Activated naive CD4-positive, alpha-beta T cell treated with anti-CD3 and anti-CD28 coated beads, Interleukin-2, amount 50 U/mL, for 72 hours (primary cell): Measurements from ENCODE around the gene SNX9. TPM values are rescaled to one million over a fixed set of nuclear protein-coding genes. Genes with fewer than 3 reads are reported as not detected.

Experiments
- ATAC-seq, 2 donors: fragments of 150-1000 bp; cut with Tn5 transposase; 2 replicates each; pipeline ENCODE4 v1.10.0; 2021; ENCODE audit warnings: mild to moderate bottlenecking in 2 of 2, moderate library complexity in 2 of 2
- DNase-seq, 2 donors: peaks; one replicate each; pipeline ENCODE4 v3.0.0; 2021 to 2022; ENCODE audit warnings: low spot score in 2 of 2
- H3K27ac Mint-ChIP-seq, 2 donors: one replicate each; pipeline ENCODE4 v1.8.0; 2022; ENCODE audit warnings: mild to moderate bottlenecking in 2 of 2, mixed read lengths in 2 of 2
- H3K36me3 Mint-ChIP-seq, 2 donors: one replicate each; pipeline ENCODE4 v1.8.0; 2022; ENCODE audit warnings: mixed read lengths in 2 of 2
- H3K9me3 Mint-ChIP-seq, 2 donors: one replicate each; pipeline ENCODE4 v1.8.0; 2022; ENCODE audit warnings: mixed read lengths in 2 of 2
- total RNA-seq, 2 donors: library from RNA; stranded (reverse); gene quantifications; one replicate each; pipeline ENCODE4 v1.2.3, GENCODE V29; 2022

Gene SNX9
- total RNA-seq, 2 donors from 2014 or later, result 27.6 to 35.0 TPM

DNA sequence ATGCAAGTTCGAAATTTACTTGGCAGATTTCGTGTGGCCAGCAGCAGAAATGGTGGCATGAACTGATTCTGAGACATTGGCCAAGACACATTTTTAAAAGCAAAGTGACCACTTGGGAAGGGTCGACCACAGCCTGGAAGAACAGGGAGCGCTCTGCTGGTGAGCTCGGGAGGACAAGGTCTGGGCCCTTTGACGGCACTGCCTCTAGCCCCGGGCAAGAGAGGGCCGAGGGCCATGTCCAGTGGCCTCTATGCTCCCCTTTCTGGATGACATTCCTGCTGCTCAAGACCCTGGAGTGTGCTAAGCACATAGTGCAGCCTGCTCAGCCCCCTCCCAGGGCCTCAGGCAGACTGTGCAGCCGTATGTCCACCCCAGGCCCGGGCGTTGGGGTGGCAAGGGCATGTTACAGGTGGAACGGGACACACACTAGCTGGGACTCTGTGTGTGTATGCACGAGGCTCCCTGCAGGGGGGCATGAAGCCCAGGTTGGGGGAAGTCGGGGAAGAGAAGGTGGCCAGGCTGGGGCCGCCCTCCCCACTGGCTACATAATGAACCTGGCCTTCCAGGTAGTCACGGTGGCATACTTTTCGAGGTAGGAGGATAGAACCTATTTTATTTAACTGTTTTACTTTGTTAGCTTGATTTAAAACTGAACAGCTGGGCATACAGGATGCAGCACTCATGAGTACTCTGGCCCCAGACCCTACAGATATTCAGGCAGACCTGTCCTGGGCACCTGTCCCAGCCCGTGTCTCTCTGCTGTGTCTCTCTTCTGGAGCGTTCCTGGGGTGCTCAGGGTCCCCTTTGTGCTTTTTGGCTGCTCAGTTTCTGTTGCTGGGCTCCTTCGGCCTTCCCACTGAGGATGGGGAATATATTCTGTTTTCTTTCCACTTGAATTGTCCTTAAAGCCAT, 165.0 kb downstream of the SNX9 start:
- Mint-ChIP-seq H3K9me3 (no peaks in the 10 kb centered on the region), H3K27ac (no peak overlapping the region), H3K36me3 (peaks cover 3 to 10% of the 10 kb centered on the region in 2 donors)
- no peak for DNase-seq
- no peak for ATAC-seq

DNA sequence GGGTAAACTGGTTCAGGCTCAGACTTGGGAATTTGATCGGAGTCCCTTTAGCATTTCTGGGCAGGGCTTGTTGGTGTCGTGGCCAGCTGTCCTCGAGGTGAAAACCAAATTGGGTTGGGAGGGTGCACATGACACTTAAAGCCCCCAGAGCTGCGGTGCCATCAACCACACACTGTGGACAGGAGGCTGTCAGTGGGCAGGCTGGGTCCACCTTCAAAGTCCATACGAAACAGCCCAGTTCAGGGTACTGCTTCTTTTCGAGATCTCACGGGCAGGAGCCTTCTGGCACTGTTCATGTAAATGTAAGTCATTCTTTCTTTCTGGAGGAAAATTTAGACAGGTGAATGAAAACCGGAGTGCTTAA, 165.6 kb downstream of the SNX9 start:
- DNase-seq (no peak), ATAC-seq (no peak)
- no peaks in the 10 kb centered on the region for H3K9me3 Mint-ChIP-seq
- peaks cover 0 to 6% of the 10 kb centered on the region in 2 donors for H3K36me3 Mint-ChIP-seq
- no peak overlapping the region for H3K27ac Mint-ChIP-seq

DNA sequence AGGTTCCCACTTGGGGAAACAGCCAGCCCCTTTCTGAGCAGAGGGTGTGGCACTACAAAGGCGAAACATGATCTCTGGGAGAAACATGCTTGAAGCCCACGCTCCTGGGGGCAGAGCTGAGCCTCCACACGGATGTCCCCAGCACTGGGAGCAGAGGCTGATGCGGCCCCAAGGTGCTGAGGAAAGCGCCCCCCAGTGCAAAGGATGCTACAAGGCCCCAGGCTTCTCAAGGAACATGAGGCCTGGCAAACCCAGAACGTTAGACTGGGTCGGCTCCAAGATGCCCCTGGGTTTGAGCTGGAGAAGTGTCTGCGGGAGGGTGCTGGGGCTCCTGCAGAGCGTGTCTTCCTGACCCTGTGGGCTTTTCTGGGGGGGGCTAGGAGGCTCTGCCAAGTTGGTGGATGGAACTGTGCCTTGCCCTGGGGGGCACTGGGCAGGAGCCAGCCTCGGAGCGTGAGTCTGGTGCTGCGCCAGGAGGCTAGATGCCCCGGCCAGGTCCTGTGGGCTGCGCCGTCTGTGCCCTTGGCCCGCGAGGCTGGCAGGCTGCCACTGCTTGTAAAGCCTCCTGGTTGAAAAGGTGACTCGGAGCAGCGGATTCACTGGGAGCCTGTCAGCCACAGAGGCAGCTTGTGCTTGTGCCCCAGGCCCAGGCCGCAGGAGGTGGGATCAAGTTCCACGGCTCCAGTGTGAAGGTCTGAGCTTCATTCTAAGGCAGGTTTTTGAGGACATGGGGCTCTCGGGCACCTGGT, 166.7 kb downstream of the SNX9 start:
- DNase-seq (peak in 1 of 2 donors; percentile 18), ATAC-seq (peak; percentile 55)
- Mint-ChIP-seq H3K27ac (peak overlapping the region in 1 of 2 donors; percentile 12), H3K9me3 (no peaks in the 10 kb centered on the region), H3K36me3 (peaks cover 0 to 6% of the 10 kb centered on the region in 2 donors)

DNA sequence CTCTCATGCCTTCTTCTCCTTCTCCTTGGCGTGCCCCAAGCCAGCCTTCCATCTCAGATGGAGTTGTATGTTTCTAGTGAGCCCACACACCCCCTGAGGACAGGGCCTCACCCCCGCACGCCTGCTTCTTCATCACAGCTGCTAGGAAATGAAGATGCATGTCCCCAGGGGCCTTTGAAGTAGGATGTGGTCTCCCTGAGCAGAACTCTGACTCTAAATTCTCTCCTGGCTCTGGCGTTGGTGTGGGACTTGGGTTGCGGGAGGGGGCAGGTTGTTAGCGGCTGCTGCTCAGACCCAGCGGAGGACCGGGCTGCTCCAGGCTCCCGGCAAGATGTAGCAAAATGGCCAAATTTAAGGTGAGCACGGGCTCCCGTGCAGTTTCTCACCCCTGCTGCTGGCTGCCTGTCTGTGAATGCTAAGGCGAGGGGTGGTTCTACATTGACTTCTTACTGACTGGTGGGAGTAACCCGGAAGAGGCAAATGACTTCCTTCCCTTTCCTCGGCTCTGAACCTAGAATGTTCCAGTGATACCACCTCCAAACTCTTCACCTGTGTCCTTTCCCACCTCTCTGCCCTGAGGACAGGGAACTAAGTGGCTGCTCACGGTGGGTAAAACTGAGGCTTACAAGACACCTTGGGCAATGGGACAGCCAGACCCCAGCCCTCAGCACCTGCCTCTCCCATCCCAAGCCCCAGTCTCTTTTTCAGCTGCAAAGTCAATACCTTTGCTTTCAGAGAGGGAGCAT, 167.4 kb downstream of the SNX9 start:
- no peaks in the 10 kb centered on the region for H3K9me3 Mint-ChIP-seq
- H3K36me3 Mint-ChIP-seq, result peaks cover 0 to 6% of the 10 kb centered on the region in 2 donors
- peak overlapping the region; percentile 12 to 84 for H3K27ac Mint-ChIP-seq
- DNase-seq (peak in 1 of 2 donors; percentile 43), ATAC-seq (peak; percentile 79 to 86)

DNA sequence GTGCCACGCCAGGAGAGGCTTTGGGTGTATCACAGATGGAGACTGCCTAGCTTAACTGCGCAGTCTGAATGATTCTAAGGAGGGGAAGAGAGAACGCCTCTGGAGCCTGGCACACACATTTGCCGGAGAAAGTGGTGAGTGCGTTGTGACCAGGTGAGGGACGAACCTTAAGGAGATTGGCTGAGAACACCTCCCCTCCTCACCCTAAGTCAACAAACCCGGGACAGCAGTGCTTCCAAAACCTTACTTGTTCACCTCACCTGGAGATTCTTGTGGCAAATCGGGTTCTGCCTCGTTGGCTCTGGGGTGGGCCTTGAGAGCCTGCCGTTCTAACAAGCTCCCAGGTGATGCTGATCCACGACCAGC, 168.0 kb downstream of the SNX9 start:
- Mint-ChIP-seq H3K9me3 (no peaks in the 10 kb centered on the region), H3K36me3 (peaks cover 0 to 6% of the 10 kb centered on the region in 2 donors), H3K27ac (no peak overlapping the region)
- no peak for DNase-seq
- no peak for ATAC-seq

DNA sequence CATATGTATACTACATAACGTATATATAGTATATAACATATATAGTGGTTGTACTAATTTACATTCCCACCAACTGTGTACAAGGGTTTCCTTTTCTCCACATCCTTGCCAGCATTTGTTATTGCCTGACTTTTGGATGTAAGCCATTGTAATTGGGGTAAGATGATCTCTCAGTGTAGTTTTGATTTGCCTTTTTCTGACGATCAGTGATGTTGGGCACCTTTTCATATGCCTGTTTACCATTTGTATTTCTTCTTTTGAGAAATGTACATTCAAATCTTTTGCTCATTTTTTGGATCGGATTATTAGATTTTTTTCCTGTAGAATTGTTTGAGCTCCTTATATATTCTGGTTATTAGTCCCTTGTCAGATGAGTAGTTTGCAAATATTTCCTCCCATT, 170.0 kb downstream of the SNX9 start:
- Mint-ChIP-seq H3K36me3 (peaks cover 0 to 6% of the 10 kb centered on the region in 2 donors), H3K9me3 (no peaks in the 10 kb centered on the region), H3K27ac (no peak overlapping the region)
- ATAC-seq (no peak), DNase-seq (no peak)

DNA sequence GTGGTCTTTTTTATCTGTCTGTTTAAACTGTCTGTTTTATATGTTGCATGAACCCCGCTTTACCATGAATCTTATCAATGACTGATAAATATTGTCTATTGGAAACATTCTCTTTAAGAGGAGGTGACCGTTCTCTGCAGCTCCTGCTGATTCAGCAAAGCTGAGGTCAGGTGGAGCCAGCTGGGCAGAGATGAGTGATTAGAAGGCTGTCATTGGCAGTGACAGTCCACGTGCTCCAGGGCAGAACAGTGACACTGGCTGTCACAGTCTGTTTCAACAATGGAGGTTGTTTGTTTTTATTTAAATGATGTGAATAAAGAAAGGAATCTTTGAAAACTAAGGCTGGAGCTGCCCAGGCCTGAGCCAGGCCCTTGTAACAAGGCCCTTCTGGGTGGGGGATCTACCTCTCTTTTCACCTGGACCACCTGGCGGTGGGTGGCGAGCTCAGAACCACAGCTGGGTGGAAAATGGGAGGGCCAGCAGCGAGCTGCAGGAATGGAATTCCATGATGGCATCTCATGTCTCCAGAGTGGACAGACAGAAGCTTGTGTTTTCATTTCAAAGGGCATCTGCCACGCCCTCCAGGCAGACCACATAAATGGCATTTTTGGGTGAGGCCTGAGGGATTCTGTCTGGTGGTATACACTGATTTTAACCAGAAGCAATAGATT, 171.2 kb downstream of the SNX9 start:
- Mint-ChIP-seq H3K36me3 (peaks cover 0 to 6% of the 10 kb centered on the region in 2 donors), H3K9me3 (no peaks in the 10 kb centered on the region), H3K27ac (no peak overlapping the region)
- DNase-seq (no peak), ATAC-seq (no peak)

Other genes with a start within 250 kb of the SNX9 start
- gene SYNJ2, start 158.6 kb downstream of the SNX9 start, total RNA-seq, result 10 to 100 TPM; 31.6 to 51.7 TPM